HepG2 (cell line): Measurements from ENCODE around the gene ARHGAP26. TPM values are rescaled to one million over a fixed set of nuclear protein-coding genes. Genes with fewer than 3 reads are reported as not detected.

Source experiments
- ATAC-seq: fragments of 200-7000 bp; cut with Tn5 transposase; 3 replicates; pipeline ENCODE4 v1.9.1; 2020; ENCODE audit warnings: mild to moderate bottlenecking, moderate library complexity
- BruUV-seq: library from RNA; stranded (reverse); fragments of 400-500 nt; replicated peaks from 2 replicates; lab custom pipeline; 2021; lab: Mats Ljungman, UMichigan
- CTCF ChIA-PET: fragments of 300-600 bp; formaldehyde crosslinking; extraction: SDS; loops from one replicate; lab custom pipeline; 2021; ENCODE audit warnings: low total read pairs, inconsistent platforms, low intra/inter-chr PET ratio; lab: Yijun Ruan, JAX
- POLR2A ChIA-PET: fragments of 350-600 bp; sonication (Branson Sonifier 250); formaldehyde crosslinking; loops from one replicate; lab custom pipeline; 2020; ENCODE audit warnings: antibody characterized with exemption, inconsistent platforms; lab: Yijun Ruan, JAX
- DNase-seq: peaks from one replicate; pipeline ENCODE4 v3.0.0-alpha.2; 2015; ENCODE audit warnings: low spot score
- FAIRE-seq: peaks from 3 replicates; lab custom pipeline; 2011; peaks lifted over from hg19 to GRCh38; lab: Jason Lieb, UNC
- H2AFZ ChIP-seq: one replicate; pipeline ENCODE4 v1.6.1; 2011; ENCODE audit warnings: low read length, inconsistent platforms
- H3K27ac ChIP-seq: fragments of 300-600 bp; 3 replicates; pipeline ENCODE4 v1.8.0; 2011; ENCODE audit warnings: mixed run types, mild to moderate bottlenecking, mixed read lengths, low read length, inconsistent platforms; ENCODE audit not compliant: insufficient read depth; ENCODE audit errors: extremely low read length
- H3K27me3 ChIP-seq, 2 experiments: fragments of 200-600 bp in 1 of 2; 2 replicates in 1 of 2; 3 replicates in 1 of 2; pipeline versions ENCODE4 v1.6.0 to v1.8.0; 2011; ENCODE audit warnings: low read length in 2 of 2, mild to moderate bottlenecking in 2 of 2, moderate library complexity in 2 of 2, inconsistent platforms in 1 of 2; ENCODE audit not compliant: insufficient read depth in 2 of 2, control insufficient read depth in 1 of 2
- H3K36me3 ChIP-seq, 2 experiments: fragments of 200-600 bp in 1 of 2; replicated peaks in 1 of 2; 2 replicates in 1 of 2; 3 replicates in 1 of 2; pipeline versions ENCODE4 v1.5.1 to v1.8.0; 2011; ENCODE audit warnings: low read length in 2 of 2, inconsistent platforms in 1 of 2; ENCODE audit not compliant: insufficient read depth in 2 of 2, control insufficient read depth in 1 of 2
- H3K4me1 ChIP-seq: 2 replicates; pipeline ENCODE4 v1.5.1; 2012; ENCODE audit warnings: low read length, inconsistent platforms; ENCODE audit not compliant: insufficient read depth
- H3K4me2 ChIP-seq: 2 replicates; pipeline ENCODE4 v1.6.0; 2011; ENCODE audit warnings: low read depth, low read length, inconsistent platforms
- H3K4me3 ChIP-seq, 3 experiments: fragments of 200-600 bp in 1 of 3; sonication (generic), shearing (Covaris generic) in 1 of 3; replicated peaks in 1 of 3; 2 replicates each; pipeline ENCODE4 v1.5.1; 2011 to 2016; ENCODE audit warnings: low read length in 3 of 3, inconsistent platforms in 2 of 3, low read depth in 2 of 3, mild to moderate bottlenecking in 2 of 3, control low read depth in 1 of 3, mixed read lengths in 1 of 3; ENCODE audit not compliant: insufficient read depth in 1 of 3
- H3K79me2 ChIP-seq: one replicate; pipeline ENCODE4 v1.6.1; 2011; ENCODE audit warnings: low read length, inconsistent platforms; ENCODE audit not compliant: insufficient read depth
- H3K9ac ChIP-seq: 2 replicates; pipeline ENCODE4 v1.6.0; 2011; ENCODE audit warnings: mild to moderate bottlenecking, low read depth, low read length, inconsistent platforms; ENCODE audit not compliant: insufficient read depth
- H3K9me3 ChIP-seq: 2 replicates; pipeline ENCODE4 v1.5.1; 2012; ENCODE audit warnings: mild to moderate bottlenecking, low read length
- H4K20me1 ChIP-seq: 2 replicates; pipeline ENCODE4 v1.6.0; 2011; ENCODE audit warnings: inconsistent platforms, mild to moderate bottlenecking, low read length, moderate library complexity; ENCODE audit not compliant: insufficient read depth
- CEBPB ChIP-seq: IDR thresholded peaks from 2 replicates; pipeline ENCODE4 v1.6.1; 2011; ENCODE audit warnings: low read depth, low read length, improper control_type of control experiment, borderline replicate concordance
- CREB1 ChIP-seq, 2 experiments: fragments of 450-650 bp in 1 of 2; IDR thresholded peaks; 2 replicates each; pipeline ENCODE4 v1.6.1; 2016 to 2017; ENCODE audit warnings: control low read depth in 1 of 2, mild to moderate bottlenecking in 1 of 2, missing compliant biosample characterization in 1 of 2, missing genetic modification characterization in 1 of 2
- FIP1L1 ChIP-seq: fragments of 200-400 bp; formaldehyde crosslinking; IDR thresholded peaks from 2 replicates; pipeline ENCODE4 v1.6.1; 2018; ENCODE audit warnings: low read depth, mild to moderate bottlenecking, low read length, moderate library complexity, borderline replicate concordance; ENCODE audit not compliant: insufficient read depth
- GATAD2A ChIP-seq: IDR thresholded peaks from 2 replicates; pipeline ENCODE4 v1.6.1; 2016
- HNRNPK ChIP-seq: fragments of 200-400 bp; formaldehyde crosslinking; IDR thresholded peaks from 2 replicates; pipeline ENCODE4 v1.6.1; 2018; ENCODE audit warnings: low read length, low read depth, moderate library complexity, mild to moderate bottlenecking; ENCODE audit not compliant: poor library complexity, severe bottlenecking
- HNRNPLL ChIP-seq: fragments of 200-400 bp; formaldehyde crosslinking; IDR thresholded peaks from 2 replicates; pipeline ENCODE4 v1.6.1; 2017; ENCODE audit warnings: mild to moderate bottlenecking, low read depth, low read length; ENCODE audit not compliant: poor library complexity, severe bottlenecking
- HOXA7 ChIP-seq: sonication (generic); formaldehyde crosslinking; IDR thresholded peaks from 2 replicates; pipeline ENCODE4 v1.8.1; 2022; ENCODE audit warnings: mild to moderate bottlenecking, missing genetic modification reagents, moderate library complexity
- NFE2L1 ChIP-seq: sonication (generic); formaldehyde crosslinking; IDR thresholded peaks from 2 replicates; pipeline ENCODE4 v1.4.0; 2020; ENCODE audit warnings: missing genetic modification reagents, mild to moderate bottlenecking, borderline replicate concordance
- REXO4 ChIP-seq: sonication (generic); formaldehyde crosslinking; IDR thresholded peaks from 2 replicates; pipeline ENCODE4 v1.8.0; 2022; ENCODE audit warnings: missing genetic modification reagents, mild to moderate bottlenecking, borderline replicate concordance
- ZBTB20 ChIP-seq: sonication (generic); formaldehyde crosslinking; IDR thresholded peaks from 2 replicates; pipeline ENCODE4 v1.8.1; 2023; ENCODE audit warnings: missing genetic modification reagents, low read depth, mild to moderate bottlenecking, borderline replicate concordance
- ZMYM2 ChIP-seq: sonication (generic); formaldehyde crosslinking; IDR thresholded peaks from 2 replicates; pipeline ENCODE4 v1.8.0; 2022; ENCODE audit warnings: mild to moderate bottlenecking, missing genetic modification reagents
- ZNF121 ChIP-seq: sonication (generic); formaldehyde crosslinking; IDR thresholded peaks from 2 replicates; pipeline ENCODE4 v1.5.0; 2020; ENCODE audit warnings: mild to moderate bottlenecking, missing genetic modification reagents
- ZSCAN25 ChIP-seq: sonication (generic); formaldehyde crosslinking; IDR thresholded peaks from 2 replicates; pipeline ENCODE4 v1.8.0; 2022; ENCODE audit warnings: mild to moderate bottlenecking, missing genetic modification reagents
- WGBS: methylation state at CpG from one replicate; pipeline ENCODE4 v1.1.6; 2017; ENCODE audit warnings: low lambda C conversion rate; 5-methylcytosine and 5-hydroxymethylcytosine counted together
- in situ Hi-C: cut with HindIII; loops from 2 replicates; pipeline ENCODE4 v1.10.0; 2017; ENCODE audit warnings: low pct_unique_long_range_greater_than_20kb; ENCODE audit not compliant: extremely low pct_ligation_motif_present
- intact Hi-C: fragments of 100-400 bp; cut with micrococcal nuclease; formaldehyde crosslinking; loops from one replicate; pipeline ENCODE4 v1.10.0; 2022; ENCODE audit not compliant: unreplicated experiment
- polyA plus RNA-seq, 8 experiments: library from polyadenylated mRNA; depleted of rRNA in 3 of 8; stranded (reverse) in 7 of 8; unstranded in 1 of 8; fragments of >200 nt; fragmentation: Illumina TruSeq in 4 of 8; extraction: Trizol in 4 of 8; gene quantifications; 2 replicates each; pipeline versions ENCODE4 v1.2.1 to v1.2.3, GENCODE V29; 2011 to 2016; ENCODE audit warnings: low read depth in 4 of 8, missing spikeins in 1 of 8, mixed read lengths in 1 of 8; ENCODE audit not compliant: insufficient read depth in 1 of 8
- total RNA-seq, 5 experiments: library from RNA; depleted of rRNA; stranded (reverse); fragments of >200 nt; fragmentation: Illumina TruSeq; extraction: Trizol; gene quantifications; 2 replicates each; pipeline ENCODE4 v1.2.3, GENCODE V29; 2016; ENCODE audit warnings: low read depth in 1 of 5
- TF ChIP-seq, protein P1 (sequence below): sonication (generic); formaldehyde crosslinking; IDR thresholded peaks from 2 replicates; pipeline ENCODE4 v1.8.0; 2022; ENCODE audit warnings: mild to moderate bottlenecking, missing genetic modification reagents
- TF ChIP-seq, protein P2 (sequence below): sonication (generic); formaldehyde crosslinking; IDR thresholded peaks from 2 replicates; pipeline ENCODE4 v1.9.0; 2021; ENCODE audit warnings: missing genetic modification reagents, borderline replicate concordance
- TF ChIP-seq, protein P3 (sequence below): sonication (generic); formaldehyde crosslinking; IDR thresholded peaks from 2 replicates; pipeline ENCODE4 v1.9.0; 2021; ENCODE audit warnings: missing genetic modification reagents, mild to moderate bottlenecking, borderline replicate concordance
- TF ChIP-seq, protein P4 (sequence below): sonication (generic); formaldehyde crosslinking; conservative IDR thresholded peaks from 2 replicates; pipeline ENCODE4 v1.4.0; 2020; ENCODE audit warnings: missing genetic modification reagents

ARHGAP26 gene
- total and polyA plus RNA-seq, 2 of the 13 experiments (the other 11 are each of a cell fraction or from before 2014, with no cell fraction given), result 9.6 to 18.2 TPM

DNA sequence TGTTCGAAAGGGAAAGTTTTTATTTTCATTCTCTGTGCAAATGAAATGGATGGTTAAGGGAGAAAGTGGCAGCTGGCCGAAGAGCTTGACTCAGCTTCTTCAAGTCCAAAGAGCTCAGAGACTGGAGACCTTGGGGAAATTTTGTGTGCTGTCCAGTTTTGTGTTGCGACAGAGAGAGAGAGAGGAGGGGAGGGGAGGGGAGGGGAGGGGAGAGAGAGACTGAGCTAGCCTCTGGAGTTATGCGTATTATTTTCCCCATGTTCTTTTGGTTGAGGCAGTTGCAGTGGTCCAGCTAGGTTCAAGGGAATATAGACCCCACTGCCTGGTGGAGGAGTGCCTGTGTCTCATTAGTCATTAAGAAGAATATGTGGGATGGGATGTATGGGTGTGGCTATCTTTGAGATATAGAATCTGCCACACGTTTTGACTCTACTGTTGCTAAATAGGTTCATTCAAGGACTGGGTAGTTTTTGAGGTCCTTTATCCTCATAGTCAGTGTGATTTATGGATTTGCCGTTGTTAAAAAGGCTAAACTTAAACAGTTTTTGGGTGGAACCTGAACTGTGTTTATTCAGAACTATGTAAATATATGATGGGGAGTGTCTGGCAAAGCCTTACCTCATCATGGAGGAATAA lies 69.7 kb downstream of the ARHGAP26 start:
- H2AFZ ChIP-seq, result no peak overlapping the region
- peaks cover 58% of the 10 kb centered on the region for H3K79me2 ChIP-seq
- TF ChIP-seq HNRNPK (peak; percentile 62), GATAD2A (0 out of 2 replicates have a peak, but pooled peaks have one; percentile 12), ZNF121 (CRISPR knock-in tag) (no peak), NFE2L1 (CRISPR knock-in tag) (no peak), HOXA7 (no peak), CREB1 (IDR thresholded peaks at IDR 0.05) (no peak), CREB1 (CRISPR knock-in tag; IDR thresholded peaks at IDR 0.05) (no peak), REXO4 (no peak), ZBTB20 (CRISPR knock-in tag) (no peak), HNRNPLL (no peak), ZSCAN25 (CRISPR knock-in tag) (peak; percentile 21; the same call in 1 of the 2 replicates), ZMYM2 (no peak), CEBPB (peak; percentile 24; the same call in 1 of the 2 replicates), FIP1L1 (no peak)
- TF ChIP-seq, protein P1, sequence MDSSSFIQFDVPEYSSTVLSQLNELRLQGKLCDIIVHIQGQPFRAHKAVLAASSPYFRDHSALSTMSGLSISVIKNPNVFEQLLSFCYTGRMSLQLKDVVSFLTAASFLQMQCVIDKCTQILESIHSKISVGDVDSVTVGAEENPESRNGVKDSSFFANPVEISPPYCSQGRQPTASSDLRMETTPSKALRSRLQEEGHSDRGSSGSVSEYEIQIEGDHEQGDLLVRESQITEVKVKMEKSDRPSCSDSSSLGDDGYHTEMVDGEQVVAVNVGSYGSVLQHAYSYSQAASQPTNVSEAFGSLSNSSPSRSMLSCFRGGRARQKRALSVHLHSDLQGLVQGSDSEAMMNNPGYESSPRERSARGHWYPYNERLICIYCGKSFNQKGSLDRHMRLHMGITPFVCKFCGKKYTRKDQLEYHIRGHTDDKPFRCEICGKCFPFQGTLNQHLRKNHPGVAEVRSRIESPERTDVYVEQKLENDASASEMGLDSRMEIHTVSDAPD (CRISPR knock-in tag), result no peak
- TF ChIP-seq, protein P2, sequence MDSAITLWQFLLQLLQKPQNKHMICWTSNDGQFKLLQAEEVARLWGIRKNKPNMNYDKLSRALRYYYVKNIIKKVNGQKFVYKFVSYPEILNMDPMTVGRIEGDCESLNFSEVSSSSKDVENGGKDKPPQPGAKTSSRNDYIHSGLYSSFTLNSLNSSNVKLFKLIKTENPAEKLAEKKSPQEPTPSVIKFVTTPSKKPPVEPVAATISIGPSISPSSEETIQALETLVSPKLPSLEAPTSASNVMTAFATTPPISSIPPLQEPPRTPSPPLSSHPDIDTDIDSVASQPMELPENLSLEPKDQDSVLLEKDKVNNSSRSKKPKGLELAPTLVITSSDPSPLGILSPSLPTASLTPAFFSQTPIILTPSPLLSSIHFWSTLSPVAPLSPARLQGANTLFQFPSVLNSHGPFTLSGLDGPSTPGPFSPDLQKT (CRISPR knock-in tag), result no peak
- TF ChIP-seq, protein P3, sequence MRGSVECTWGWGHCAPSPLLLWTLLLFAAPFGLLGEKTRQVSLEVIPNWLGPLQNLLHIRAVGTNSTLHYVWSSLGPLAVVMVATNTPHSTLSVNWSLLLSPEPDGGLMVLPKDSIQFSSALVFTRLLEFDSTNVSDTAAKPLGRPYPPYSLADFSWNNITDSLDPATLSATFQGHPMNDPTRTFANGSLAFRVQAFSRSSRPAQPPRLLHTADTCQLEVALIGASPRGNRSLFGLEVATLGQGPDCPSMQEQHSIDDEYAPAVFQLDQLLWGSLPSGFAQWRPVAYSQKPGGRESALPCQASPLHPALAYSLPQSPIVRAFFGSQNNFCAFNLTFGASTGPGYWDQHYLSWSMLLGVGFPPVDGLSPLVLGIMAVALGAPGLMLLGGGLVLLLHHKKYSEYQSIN, result no peak
- TF ChIP-seq, protein P4, sequence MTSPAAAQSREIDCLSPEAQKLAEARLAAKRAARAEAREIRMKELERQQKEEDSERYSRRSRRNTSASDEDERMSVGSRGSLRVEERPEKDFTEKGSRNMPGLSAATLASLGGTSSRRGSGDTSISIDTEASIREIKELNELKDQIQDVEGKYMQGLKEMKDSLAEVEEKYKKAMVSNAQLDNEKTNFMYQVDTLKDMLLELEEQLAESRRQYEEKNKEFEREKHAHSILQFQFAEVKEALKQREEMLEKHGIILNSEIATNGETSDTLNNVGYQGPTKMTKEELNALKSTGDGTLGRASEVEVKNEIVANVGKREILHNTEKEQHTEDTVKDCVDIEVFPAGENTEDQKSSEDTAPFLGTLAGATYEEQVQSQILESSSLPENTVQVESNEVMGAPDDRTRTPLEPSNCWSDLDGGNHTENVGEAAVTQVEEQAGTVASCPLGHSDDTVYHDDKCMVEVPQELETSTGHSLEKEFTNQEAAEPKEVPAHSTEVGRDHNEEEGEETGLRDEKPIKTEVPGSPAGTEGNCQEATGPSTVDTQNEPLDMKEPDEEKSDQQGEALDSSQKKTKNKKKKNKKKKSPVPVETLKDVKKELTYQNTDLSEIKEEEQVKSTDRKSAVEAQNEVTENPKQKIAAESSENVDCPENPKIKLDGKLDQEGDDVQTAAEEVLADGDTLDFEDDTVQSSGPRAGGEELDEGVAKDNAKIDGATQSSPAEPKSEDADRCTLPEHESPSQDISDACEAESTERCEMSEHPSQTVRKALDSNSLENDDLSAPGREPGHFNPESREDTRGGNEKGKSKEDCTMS (CRISPR knock-in tag), result no peak
- no peak for DNase-seq
- ChIA-PET POLR2A (interaction anchor here (1.1 kb wide), 1 partner anchor 19 kb away, joined by 3 read pairs; no protein-coding TSS in a partner anchor), CTCF (no interaction called here)
- in situ Hi-C loops, result no loop called here
- no peak for ATAC-seq
- H3K4me1 ChIP-seq, result peaks cover 60% of the 10 kb centered on the region
- no peaks in the 10 kb centered on the region for H3K36me3 ChIP-seq
- FAIRE-seq, result no peak
- no peak overlapping the region for H3K4me2 ChIP-seq
- no TSS peak for BruUV-seq
- H3K27me3 ChIP-seq, result no peaks in the 10 kb centered on the region
- intact Hi-C loops, result no loop called here
- 61% methylated on average over 6 of the region's 6 CpGs for whole genome bisulfite sequencing
- no peaks in the 10 kb centered on the region for H4K20me1 ChIP-seq
- no peak overlapping the region for H3K27ac ChIP-seq
- H3K4me3 ChIP-seq, result no peak overlapping the region
- H3K9ac ChIP-seq, result no peak overlapping the region
- no peaks in the 10 kb centered on the region for H3K9me3 ChIP-seq
